ENCODE measurements around the gene P2RY2. TPM values are rescaled to one million over a fixed set of nuclear protein-coding genes. Genes with fewer than 3 reads are reported as not detected.

Gene P2RY2
- total RNA-seq, 2 experiments from 2014 or later: not detected

DNA sequence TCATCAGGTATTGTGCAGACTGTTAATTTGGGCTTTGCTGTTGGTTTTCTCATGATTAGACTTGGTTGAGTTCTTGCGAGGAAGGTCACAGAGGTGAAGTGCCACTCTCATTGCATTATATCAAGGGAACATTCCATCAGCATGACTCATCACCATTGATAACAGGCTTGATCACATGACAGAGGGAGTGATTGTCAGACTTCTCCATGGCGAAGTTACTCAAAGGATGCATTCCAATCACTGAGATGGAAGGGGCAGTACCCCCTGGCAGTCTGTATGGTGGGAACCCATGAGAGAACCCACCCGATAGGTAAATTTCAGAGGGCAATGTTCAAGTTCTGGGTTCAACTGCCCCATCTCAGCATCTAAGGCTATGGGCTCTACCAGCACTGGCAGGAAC, 19.4 kb upstream of the P2RY2 start:
- no peak for DNase-seq (ENCODE audit: low spot score)
- TF ChIP-seq, protein P1, sequence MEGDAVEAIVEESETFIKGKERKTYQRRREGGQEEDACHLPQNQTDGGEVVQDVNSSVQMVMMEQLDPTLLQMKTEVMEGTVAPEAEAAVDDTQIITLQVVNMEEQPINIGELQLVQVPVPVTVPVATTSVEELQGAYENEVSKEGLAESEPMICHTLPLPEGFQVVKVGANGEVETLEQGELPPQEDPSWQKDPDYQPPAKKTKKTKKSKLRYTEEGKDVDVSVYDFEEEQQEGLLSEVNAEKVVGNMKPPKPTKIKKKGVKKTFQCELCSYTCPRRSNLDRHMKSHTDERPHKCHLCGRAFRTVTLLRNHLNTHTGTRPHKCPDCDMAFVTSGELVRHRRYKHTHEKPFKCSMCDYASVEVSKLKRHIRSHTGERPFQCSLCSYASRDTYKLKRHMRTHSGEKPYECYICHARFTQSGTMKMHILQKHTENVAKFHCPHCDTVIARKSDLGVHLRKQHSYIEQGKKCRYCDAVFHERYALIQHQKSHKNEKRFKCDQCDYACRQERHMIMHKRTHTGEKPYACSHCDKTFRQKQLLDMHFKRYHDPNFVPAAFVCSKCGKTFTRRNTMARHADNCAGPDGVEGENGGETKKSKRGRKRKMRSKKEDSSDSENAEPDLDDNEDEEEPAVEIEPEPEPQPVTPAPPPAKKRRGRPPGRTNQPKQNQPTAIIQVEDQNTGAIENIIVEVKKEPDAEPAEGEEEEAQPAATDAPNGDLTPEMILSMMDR (conservative IDR thresholded peaks at IDR 0.05; ENCODE audit: low read length): no peak
- no peak for TF ChIP-seq EZH2phosphoT487 (IDR thresholded peaks at IDR 0.05; ENCODE audit: borderline replicate concordance, low read depth, low read length)
- CTCF ChIA-PET (ENCODE audit: unreplicated experiment): no interaction called here
- Histone ChIP-seq H3K79me2 (ENCODE audit: insufficient read depth, low read depth, low read length) (no peaks in the 10 kb centered on the region), H3K9me2 (ENCODE audit: insufficient read depth, low read length) (no peaks in the 10 kb centered on the region), H3K36me3 (ENCODE audit: insufficient read depth, low read length) (no peaks in the 10 kb centered on the region), H3K9me3 (ENCODE audit: low read length) (no peaks in the 10 kb centered on the region), H3K4me3 (ENCODE audit: low read depth, low read length, poor library complexity, severe bottlenecking) (no peak overlapping the region), H4K20me1 (ENCODE audit: insufficient read depth, low read length) (no peaks in the 10 kb centered on the region), H3K4me1 (ENCODE audit: insufficient read depth, low read length, poor library complexity, severe bottlenecking) (no peaks in the 10 kb centered on the region), H3K4me2 (ENCODE audit: low read length) (no peak overlapping the region), H3K27ac (ENCODE audit: low read depth, low read length, poor library complexity, severe bottlenecking) (no peak overlapping the region), H2AFZ (ENCODE audit: low read length) (no peak overlapping the region)
- intact Hi-C loops (cut with micrococcal nuclease; ENCODE audit: unreplicated experiment): no loop called here
- no TSS peak for BruUV-seq (replicated peaks)
- POLR2A ChIA-PET: interaction anchor here (1.0 kb wide), 1 partner anchor 9 kb away, joined by 4 read pairs; no protein-coding TSS in a partner anchor

DNA sequence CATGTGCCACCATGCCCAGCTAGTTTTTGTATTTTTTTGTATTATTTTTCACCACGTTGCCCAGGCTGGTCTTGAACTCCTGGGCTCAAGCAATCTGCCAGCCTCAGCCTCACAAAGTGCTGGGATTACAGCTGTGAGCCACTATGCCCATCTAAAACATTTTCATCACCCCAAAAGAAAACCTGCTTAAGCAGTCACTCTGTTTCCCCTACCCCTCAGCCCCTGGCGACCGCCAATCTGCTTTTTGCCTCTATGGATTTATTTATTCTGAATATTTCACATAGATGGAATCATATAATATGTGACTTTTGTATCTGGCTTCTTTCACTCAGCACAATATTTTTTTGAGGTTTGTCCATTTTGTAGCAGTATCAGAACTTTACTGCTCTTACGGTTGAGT, 18.6 kb upstream of the P2RY2 start:
- H3K36me3 ChIP-seq (ENCODE audit: insufficient read depth, low read length): no peaks in the 10 kb centered on the region
- TF ChIP-seq, protein P1 (conservative IDR thresholded peaks at IDR 0.05; ENCODE audit: low read length): no peak
- TF ChIP-seq EZH2phosphoT487 (IDR thresholded peaks at IDR 0.05; ENCODE audit: borderline replicate concordance, low read depth, low read length): no peak
- no peaks in the 10 kb centered on the region for H4K20me1 ChIP-seq (ENCODE audit: insufficient read depth, low read length)
- H3K79me2 ChIP-seq (ENCODE audit: insufficient read depth, low read depth, low read length): no peaks in the 10 kb centered on the region
- intact Hi-C loops (cut with micrococcal nuclease; ENCODE audit: unreplicated experiment): no loop called here
- H3K4me3 ChIP-seq (ENCODE audit: low read depth, low read length, poor library complexity, severe bottlenecking): no peak overlapping the region
- BruUV-seq (replicated peaks): no TSS peak
- no peak overlapping the region for H2AFZ ChIP-seq (ENCODE audit: low read length)
- no peaks in the 10 kb centered on the region for H3K9me3 ChIP-seq (ENCODE audit: low read length)
- ChIA-PET POLR2A (interaction anchor here (1.0 kb wide), 1 partner anchor 8 kb away, joined by 4 read pairs; no protein-coding TSS in a partner anchor), CTCF (ENCODE audit: unreplicated experiment) (no interaction called here)
- H3K27ac ChIP-seq (ENCODE audit: low read depth, low read length, poor library complexity, severe bottlenecking): no peak overlapping the region
- H3K4me1 ChIP-seq (ENCODE audit: insufficient read depth, low read length, poor library complexity, severe bottlenecking): no peaks in the 10 kb centered on the region
- DNase-seq (ENCODE audit: low spot score): no peak
- no peaks in the 10 kb centered on the region for H3K9me2 ChIP-seq (ENCODE audit: insufficient read depth, low read length)
- H3K4me2 ChIP-seq (ENCODE audit: low read length): no peak overlapping the region

DNA sequence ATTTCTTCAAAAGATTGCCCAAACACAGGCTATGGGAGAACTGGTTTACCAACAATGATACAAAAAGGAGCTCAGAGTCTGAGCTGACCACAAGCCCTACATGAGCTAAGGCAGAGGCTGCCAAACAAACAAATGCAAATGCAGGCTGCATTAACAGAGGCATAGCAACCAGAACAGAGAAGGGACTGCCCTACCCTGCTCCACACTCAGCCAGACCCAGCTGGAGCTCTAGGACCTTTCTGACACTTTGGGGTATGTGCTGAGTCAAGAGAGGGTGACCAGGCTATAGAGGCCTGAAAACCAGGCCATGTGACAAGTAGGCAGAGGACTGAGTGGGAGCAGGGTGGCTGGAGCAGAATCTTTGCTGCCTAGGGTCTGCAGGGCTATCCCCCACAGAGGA, 17.8 kb upstream of the P2RY2 start:
- H4K20me1 ChIP-seq (ENCODE audit: insufficient read depth, low read length): no peaks in the 10 kb centered on the region
- TF ChIP-seq EZH2phosphoT487 (IDR thresholded peaks at IDR 0.05; ENCODE audit: borderline replicate concordance, low read depth, low read length): no peak
- no peaks in the 10 kb centered on the region for H3K79me2 ChIP-seq (ENCODE audit: insufficient read depth, low read depth, low read length)
- DNase-seq (ENCODE audit: low spot score): no peak
- H3K4me2 ChIP-seq (ENCODE audit: low read length): no peak overlapping the region
- no peaks in the 10 kb centered on the region for H3K36me3 ChIP-seq (ENCODE audit: insufficient read depth, low read length)
- intact Hi-C loops (cut with micrococcal nuclease; ENCODE audit: unreplicated experiment): no loop called here
- no peak overlapping the region for H3K27ac ChIP-seq (ENCODE audit: low read depth, low read length, poor library complexity, severe bottlenecking)
- POLR2A ChIA-PET: no interaction called here
- CTCF ChIA-PET (ENCODE audit: unreplicated experiment): no interaction called here
- no peak overlapping the region for H2AFZ ChIP-seq (ENCODE audit: low read length)
- H3K9me2 ChIP-seq (ENCODE audit: insufficient read depth, low read length): no peaks in the 10 kb centered on the region
- no peaks in the 10 kb centered on the region for H3K9me3 ChIP-seq (ENCODE audit: low read length)
- no TSS peak for BruUV-seq (replicated peaks)
- no peak overlapping the region for H3K4me3 ChIP-seq (ENCODE audit: low read depth, low read length, poor library complexity, severe bottlenecking)
- no peaks in the 10 kb centered on the region for H3K4me1 ChIP-seq (ENCODE audit: insufficient read depth, low read length, poor library complexity, severe bottlenecking)

All from OCI-LY7 (cell line).